ENCODE data around the gene PPP3R1. TPM values are rescaled to one million over a fixed set of nuclear protein-coding genes. Genes with fewer than 3 reads are reported as not detected.

The PPP3R1 gene
- total RNA-seq, 1 experiment from 2014 or later = 74.2 TPM

GRCh38 chr2:68238955-68239822 lies 13.1 kb downstream of the PPP3R1 start:
- DNase-seq = no peak
- Histone ChIP-seq H3K9me3 (ENCODE audit: control insufficient read depth, low read depth, low read length) (no peaks in the 10 kb centered on the region), H3K9ac (ENCODE audit: extremely low read depth, insufficient read length, low read length) (no peak overlapping the region), H3K56ac (ENCODE audit: insufficient read length, low read depth, low read length) (no peak overlapping the region), H4K5ac (ENCODE audit: insufficient read length, low read depth, low read length) (no peak overlapping the region), H3K27me3 (ENCODE audit: insufficient read depth, low read length) (no peaks in the 10 kb centered on the region), H3K18ac (ENCODE audit: insufficient read length, low read depth, low read length) (no peak overlapping the region), H3T11ph (ENCODE audit: low read length) (no peak overlapping the region), H3K4me1 (ENCODE audit: insufficient read depth, low read length) (peaks cover 8% of the 10 kb centered on the region), H2AK5ac (ENCODE audit: insufficient read length, low read length) (no peak overlapping the region), H4K20me1 (ENCODE audit: control insufficient read depth, insufficient read depth, insufficient read length) (no peaks in the 10 kb centered on the region), H3K79me2 (ENCODE audit: insufficient read depth, low read length) (peaks cover 66% of the 10 kb centered on the region), H3K4ac (ENCODE audit: low read depth, low read length) (no peak overlapping the region), H3K23me2 (ENCODE audit: insufficient read length, low read depth, low read length, poor library complexity, severe bottlenecking) (no peaks in the 10 kb centered on the region), H2BK120ac (ENCODE audit: low read depth, low read length, poor library complexity, severe bottlenecking) (no peak overlapping the region), H4K91ac (ENCODE audit: insufficient read length, low read depth, low read length) (no peak overlapping the region), H2BK5ac (ENCODE audit: insufficient read length, low read length) (no peak overlapping the region), H3K27ac (ENCODE audit: insufficient read length, low read depth, low read length) (no peak overlapping the region), H3K23ac (ENCODE audit: insufficient read length, low read depth, low read length) (no peak overlapping the region), H2BK12ac (ENCODE audit: insufficient read length, low read depth, low read length) (no peak overlapping the region), H4K8ac (replicated peaks; ENCODE audit: insufficient read length, low read depth, low read length) (no peak overlapping the region), H2BK20ac (ENCODE audit: low read depth, low read length, poor library complexity, severe bottlenecking) (no peak overlapping the region), H3K4me2 (ENCODE audit: insufficient read depth, insufficient read length, low read length) (no peak overlapping the region), H3K79me1 (ENCODE audit: insufficient read depth, low read depth, low read length, poor library complexity, severe bottlenecking) (peaks cover 7% of the 10 kb centered on the region), H3K14ac (ENCODE audit: insufficient read depth, low read length) (no peak overlapping the region), H2AFZ (ENCODE audit: low read length) (no peak overlapping the region), H2BK15ac (ENCODE audit: low read depth, low read length) (no peak overlapping the region)
- Mint-ChIP-seq H3K9me3 (no peaks in the 10 kb centered on the region), H3K4me1 (peaks cover 43 to 49% of the 10 kb centered on the region in 2 experiments), H3K36me3 (ENCODE audit: insufficient read depth in 1 of 3, low read depth in 3 of 3) (peaks cover 0 to 5% (median 0%) of the 10 kb centered on the region in 3 experiments; a peak in 1 of 7 replicates), H3K4me3 (no peak overlapping the region; a peak in 1 of 5 replicates), H3K27ac (peak overlapping the region in 1 of 3 experiments; percentile 24; a peak in 2 of 7 replicates), H3K27me3 (ENCODE audit: low read depth) (no peaks in the 10 kb centered on the region)
- no peak for TF ChIP-seq CTCF (conservative IDR thresholded peaks at IDR 0.05)
- WGBS (ENCODE audit: extremely low coverage, insufficient read length, low lambda C conversion rate) = no CpG with 5 or more reads among the region's 6 CpGs

Data from H9 (cell line).